Stimulated activated CD8-positive, alpha-beta memory T cell treated with anti-CD3 and anti-CD28 coated beads, Interleukin-15, amount 100 ng/mL, for 1 hour (primary cell): Measurements from ENCODE around the gene HCFC2.

Experiments
- DNase-seq: peaks from one replicate; pipeline ENCODE4 v3.0.0-alpha.2; 2020; ENCODE audit warnings: low read depth

The HCFC2 gene

GRCh38 chr12:104121001-104121400 lies 56.7 kb downstream of the HCFC2 start:
- DNase-seq: no peak

DNA sequence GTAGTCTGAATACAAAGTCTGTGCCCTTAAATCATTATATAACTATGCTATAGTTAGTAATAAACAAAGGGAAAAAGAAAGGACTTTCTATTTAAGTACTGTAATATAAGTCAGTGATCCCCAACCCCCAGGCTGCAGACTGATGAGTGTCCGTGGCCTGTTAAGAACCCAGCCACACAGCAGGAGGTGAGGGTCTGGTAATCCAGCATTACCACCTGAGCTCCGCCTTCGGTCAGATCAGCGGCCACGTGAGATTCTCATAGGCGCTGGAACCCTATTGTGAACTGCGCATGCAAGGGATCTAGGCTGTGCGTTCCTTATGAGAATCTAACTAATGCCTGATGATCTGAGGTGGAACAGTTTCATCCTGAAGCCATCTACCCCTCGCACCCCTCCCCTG lies 58.0 kb downstream of the HCFC2 start:
- DNase-seq: no peak

DNA sequence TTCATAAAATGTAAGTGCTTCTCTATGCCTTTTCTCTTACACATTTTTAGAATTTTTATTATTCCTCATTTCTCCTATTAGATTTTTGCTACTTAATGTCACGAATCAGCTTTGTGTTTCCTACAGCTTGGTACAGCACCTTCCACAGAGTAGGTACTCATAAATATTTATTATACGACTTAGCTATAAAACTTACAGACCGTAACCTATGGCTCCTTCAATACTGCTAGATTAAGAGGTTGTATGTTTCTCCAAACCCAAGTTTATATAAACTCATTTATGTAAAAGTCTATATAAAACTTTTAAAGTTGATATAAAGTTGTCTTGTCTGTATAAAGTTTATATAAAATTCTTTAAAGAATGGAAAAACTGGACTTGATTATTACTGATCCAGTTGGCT lies 62.2 kb downstream of the HCFC2 start:
- no peak for DNase-seq

DNA sequence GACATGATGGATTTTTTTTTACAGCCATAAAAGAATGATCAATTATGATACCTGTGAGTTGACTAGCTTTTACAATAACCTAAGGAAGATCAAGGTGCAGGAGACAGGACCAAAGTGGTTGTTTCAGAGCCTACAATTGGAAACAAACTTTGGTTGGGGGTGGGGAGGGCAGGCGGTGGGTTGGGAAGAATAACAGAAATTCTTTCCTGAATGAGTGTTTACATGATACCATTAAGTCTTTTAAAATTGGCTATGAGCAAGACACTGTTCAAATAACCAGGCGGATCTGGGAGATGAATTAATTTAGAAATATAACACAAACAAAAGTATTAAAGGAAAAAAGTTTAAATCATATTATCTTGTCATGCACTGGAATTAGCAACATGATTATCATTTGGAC lies 66.4 kb downstream of the HCFC2 start:
- DNase-seq: no peak

DNA sequence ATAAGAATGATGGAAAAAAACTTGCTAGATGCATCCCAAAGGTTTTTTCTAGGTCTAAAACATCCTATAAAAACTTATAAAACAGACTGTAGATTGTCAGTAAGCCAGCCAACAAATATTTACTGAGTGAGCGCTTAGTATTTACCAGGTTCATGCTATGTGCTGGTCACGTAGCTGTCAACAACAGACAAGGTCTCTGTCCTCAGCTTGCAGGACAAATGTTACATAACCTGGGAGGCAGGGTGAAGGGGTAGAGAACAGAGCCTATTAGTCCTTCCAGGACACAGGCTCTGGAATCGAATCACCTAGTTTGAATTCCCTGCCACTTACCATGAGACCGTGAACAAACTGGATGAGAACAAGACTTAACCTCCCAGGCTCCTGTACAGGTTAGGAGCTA lies 67.3 kb downstream of the HCFC2 start:
- no peak for DNase-seq

DNA sequence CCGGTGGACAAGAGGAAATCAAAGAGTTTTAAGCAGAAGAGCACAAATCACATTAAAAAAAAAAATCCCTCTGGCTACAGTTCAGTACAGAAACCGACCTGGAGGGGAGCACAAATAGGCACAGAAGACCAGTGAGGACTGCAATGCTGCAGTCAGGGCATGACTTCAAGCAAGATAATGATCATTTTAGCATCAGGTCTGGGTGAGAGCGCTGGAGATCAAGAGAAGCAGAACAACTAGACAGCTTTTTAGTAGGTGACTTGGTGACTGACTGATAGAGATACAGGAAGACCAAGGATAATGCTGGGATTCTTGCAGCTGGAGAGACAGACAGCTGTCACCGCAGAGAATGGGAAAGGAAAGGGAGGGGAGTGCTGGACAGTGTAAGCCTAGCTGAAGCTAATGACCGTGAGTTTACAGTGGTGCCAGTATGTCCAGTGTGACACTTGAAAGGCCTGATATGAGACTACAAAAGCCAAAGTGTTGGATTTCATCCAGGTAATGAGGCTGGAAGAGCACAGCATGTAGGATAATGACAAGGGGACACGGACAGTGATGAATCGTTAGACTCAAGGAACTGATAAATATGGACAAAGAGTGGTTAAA lies 68.1 kb downstream of the HCFC2 start:
- no peak for DNase-seq

DNA sequence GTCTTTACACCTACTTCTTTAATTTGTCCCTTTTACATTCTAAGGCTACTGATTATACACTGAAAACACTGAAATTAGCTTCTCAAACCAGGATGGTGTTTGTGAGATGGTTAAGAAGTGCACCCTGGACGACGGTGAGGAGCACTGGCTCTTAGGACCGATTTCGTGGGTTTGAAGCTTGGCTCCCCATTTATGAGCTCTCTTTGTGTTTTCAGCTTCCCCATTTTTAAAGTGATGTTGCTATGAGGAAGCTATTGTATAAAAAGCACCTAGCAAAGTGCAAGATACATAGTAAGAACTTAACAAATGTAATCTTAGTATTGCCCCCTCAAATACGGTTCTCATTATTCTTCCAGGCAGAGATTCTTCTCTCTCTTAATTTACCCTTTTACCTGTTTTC lies 69.0 kb downstream of the HCFC2 start:
- no peak for DNase-seq

GRCh38 chr12:104133866-104134265 lies 69.5 kb downstream of the HCFC2 start:
- no peak for DNase-seq

- DNase-seq: no peak
Observed at GRCh38 chr12:104134882-104135281, 70.6 kb downstream of the HCFC2 start.

GRCh38 chr12:104136577-104136976 lies 72.2 kb downstream of the HCFC2 start:
- no peak for DNase-seq

DNA sequence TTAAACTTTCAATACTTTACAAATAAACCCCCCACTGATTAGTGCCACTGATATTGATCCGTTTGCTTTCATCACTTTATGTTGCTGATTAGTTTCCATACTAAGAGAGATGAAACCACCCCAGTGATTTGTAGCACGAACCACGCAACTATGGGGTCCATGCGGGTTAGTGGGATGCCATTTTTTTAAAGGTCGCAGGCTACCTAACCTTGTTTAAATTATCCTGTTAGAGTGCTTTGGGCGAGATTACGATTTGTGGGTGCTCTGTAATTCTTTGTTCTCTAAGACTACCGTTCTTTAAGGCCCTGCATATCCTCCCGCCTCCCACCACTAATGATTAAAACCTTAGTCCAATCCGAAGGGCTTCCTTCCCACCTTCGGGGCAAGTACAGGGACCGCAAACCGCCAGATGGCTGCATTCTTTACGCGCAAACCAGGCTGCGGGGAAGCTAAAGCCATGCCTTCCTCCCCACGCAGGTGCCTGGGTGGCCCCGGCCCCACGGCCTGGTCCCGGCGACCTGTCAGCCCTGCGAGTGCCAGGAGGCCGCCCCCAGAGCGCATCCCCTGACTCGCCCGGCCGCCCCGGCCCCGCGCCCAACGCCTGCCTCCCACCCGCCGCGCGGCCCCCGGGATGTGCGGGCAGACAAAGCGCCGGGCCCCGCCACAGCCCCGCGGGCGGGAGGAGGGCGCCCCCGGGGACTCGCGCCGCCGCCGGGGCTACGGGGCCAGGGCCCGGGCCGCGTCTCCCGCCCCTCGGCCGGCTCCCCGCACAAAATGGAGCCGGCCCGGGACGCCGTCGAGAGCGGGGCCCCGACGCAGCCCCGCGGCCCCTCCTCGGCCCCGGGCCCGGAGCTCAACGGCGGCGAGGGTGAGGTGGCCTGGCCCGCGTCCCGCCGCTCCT lies 72.9 kb downstream of the HCFC2 start:
- DNase-seq: no peak

DNA sequence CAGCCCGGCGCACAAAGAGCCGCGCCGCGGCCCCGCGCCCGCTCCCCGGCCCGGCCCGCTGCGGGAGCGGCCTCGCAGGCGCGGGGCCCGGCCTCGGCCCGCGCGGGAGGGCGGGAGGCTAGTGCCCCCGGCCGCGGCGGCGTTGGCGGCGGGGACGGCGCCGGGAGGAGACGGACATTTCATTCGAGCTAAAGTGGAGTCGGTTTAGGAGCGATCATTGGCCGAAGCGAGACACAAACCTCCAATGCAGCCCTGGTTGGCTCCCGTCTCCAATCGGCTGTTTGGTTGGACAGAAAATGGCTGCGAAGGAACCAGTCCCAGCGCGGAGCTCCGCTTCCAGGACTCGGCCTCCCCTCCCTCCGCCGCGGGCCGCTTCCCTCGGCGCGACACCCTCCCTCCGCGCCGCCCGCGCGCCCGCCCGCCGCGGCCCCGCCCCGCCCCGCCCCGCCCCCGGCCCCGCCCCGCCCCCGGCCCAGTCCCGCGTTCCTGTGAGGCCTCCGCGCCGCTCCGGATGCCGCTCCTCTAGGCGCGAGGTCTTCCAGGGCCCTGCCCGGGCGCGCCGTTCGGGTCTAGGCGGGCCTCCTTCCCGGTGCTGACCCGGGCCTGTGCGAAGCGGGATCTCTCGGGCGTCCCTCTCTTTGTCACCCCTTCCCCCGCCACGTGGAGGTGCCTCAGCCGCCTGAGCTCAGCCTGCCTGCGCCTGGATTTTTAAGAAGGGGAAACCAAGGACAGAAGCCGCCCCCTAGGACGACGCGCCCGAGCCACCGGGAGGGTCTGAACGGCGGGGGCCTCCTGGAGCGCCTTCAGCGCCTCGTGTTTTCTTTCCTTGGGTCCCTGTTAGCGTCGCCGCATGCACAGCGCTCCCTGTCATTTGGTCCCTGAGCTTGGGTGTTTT lies 73.8 kb downstream of the HCFC2 start, which contains the start of gene NFYB:
TSS of gene NFYB (minus strand) at position 309 of the 895 bp plus-strand sequence. CDS start 2,757 bp downstream, outside the sequence.
- DNase-seq: peak; percentile 75

DNA sequence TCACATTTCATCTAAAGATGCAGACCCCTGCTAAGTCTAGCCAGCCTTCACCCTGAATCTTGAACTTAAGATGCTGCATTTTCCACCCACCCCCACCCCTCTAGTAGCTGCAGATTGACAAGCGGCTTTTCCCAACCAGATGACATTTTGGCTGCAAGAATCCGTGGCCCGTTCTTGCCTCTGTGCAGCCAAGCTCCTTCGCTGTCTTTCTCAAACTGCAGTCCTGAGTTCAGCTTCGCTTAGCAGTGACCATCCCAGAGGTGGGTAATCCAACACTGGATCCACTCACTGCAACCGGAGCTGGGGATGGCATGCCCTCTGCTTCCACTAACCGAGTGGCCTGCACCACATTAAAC lies 74.4 kb downstream of the HCFC2 start:
- no peak for DNase-seq

GRCh38 chr12:104142543-104142942 lies 78.2 kb downstream of the HCFC2 start:
- no peak for DNase-seq

GRCh38 chr12:104143002-104143401 lies 78.7 kb downstream of the HCFC2 start:
- DNase-seq: no peak

- DNase-seq: no peak
Observed at GRCh38 chr12:104143918-104144317, 79.6 kb downstream of the HCFC2 start.

DNA sequence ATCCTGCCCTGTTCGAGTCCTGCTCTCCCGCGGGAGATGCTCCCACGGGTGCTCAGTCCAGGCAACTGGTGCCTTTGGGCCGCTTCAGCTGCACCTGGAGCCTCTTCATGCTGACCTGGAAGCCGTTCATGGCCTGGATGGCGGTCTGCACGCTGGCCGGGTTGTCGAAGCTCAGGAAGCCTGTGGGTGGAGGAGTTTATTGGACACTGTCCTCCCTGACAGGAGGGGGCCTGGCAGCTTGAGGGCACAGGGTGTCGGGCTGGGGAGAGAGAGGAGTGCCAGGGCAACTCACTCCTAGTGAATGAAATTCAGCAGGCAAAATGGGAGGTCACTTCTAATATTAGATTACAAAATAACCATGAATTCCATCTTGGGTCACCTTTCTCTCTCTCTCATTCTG lies 83.0 kb downstream of the HCFC2 start:
- DNase-seq: no peak

GRCh38 chr12:104150416-104150815 lies 86.1 kb downstream of the HCFC2 start:
- no peak for DNase-seq

DNA sequence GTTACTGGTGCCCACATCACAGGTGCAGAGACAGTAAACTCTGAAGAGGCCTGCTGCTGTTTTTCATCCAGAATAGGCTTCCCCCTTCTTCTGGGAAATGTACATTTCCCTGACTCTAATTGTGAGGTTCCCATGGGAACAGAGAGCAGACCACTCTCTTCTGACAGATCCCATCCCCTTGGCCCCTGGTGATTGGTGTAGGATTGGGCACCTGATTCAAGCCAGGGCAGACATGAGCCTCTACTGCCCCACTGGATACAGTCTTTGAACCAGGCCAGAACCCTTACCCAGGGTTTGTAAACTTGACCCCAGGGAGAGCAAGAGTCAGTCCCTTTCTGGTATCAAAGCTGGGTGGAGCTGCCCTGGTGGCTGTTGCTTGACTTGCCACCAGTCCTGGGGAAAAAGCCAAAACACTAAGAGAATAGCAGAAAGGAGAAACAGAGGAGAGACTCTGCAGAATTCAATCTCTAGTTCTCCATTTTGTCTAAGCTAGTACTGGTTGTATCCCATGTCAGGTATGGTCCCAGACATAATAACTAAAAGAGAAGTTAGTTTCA lies 88.4 kb downstream of the HCFC2 start:
- DNase-seq: no peak

DNA sequence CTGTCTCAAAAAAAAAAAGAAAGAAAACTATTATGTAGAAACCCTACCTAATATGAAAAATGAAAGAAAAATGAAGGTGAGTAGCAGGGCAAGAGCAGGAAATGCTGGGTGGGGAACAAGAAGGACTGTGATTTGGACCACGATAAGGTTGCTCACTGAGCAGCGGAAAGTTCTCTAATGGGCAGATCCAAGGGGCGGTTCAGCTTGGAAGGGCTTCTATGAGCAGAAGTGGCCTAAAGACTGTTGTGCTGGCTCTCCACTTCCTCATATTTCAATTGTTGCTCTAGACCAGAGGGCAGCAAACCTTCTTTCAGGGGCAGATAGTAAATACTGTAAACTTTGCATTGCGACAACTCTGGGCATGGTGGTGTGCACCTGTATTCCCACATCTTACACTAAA lies 90.0 kb downstream of the HCFC2 start:
- no peak for DNase-seq

DNA sequence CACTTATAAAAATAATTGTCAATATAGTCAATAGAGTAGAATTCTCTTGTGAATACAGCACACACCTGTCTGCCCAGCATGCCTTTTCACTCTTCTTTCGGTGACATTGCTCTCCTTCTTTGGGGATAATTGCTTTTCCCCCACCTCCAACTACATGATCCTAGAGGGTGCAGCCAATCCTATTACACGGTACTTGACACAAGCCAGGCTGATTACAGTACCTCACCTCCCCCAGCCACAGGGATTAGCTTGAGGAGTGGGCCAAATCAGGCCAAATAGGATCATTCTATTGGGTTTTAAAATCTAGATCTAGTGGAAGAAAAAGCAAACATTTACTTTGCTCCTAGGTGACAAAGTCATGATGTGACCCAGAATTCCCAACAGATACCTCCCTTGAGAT lies 90.5 kb downstream of the HCFC2 start:
- no peak for DNase-seq
